Cardiac fibroblast (primary cell): ENCODE results near the gene KLRF1.

Experiments used
- DNase-seq, 2 donors: peaks; one replicate each; pipeline versions ENCODE4 v3.0.0 to v3.0.0-alpha.2; 2010; ENCODE audit warnings: low read depth in 2 of 2
- H3K4me3 ChIP-seq, 2 donors: replicated peaks in 1 of 2; 1 replicate in 1 of 2; 2 replicates in 1 of 2; pipeline ENCODE4 v1.5.1; 2011; ENCODE audit warnings: low read depth in 2 of 2, low read length in 2 of 2, mild to moderate bottlenecking in 2 of 2, moderate library complexity in 1 of 2
- TF ChIP-seq, protein P1 (sequence below): IDR thresholded peaks from one replicate; pipeline ENCODE4 v1.5.1; 2011; ENCODE audit warnings: low read depth, mild to moderate bottlenecking, low read length, inconsistent platforms

The KLRF1 gene

DNA sequence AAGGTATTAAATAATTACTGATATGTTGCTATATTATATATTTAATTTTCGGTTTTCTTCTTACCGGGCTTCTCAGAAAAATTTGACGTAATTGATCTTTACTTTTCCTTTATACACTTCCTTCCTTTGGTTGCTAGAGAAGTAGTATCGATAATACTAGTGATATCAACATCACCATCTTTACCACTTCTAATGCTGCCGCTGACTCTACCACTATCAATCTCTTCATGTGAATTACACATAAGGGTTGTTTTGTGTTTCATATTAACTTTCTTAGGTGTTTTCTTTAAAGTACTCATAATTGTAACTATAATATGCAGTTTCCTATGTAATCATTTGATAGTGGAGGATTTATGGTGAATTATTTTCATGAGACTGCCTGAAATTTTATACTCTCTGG, 30.9 kb upstream of the KLRF1 start:
- no peak overlapping the region for H3K4me3 ChIP-seq
- DNase-seq, result no peak
- TF ChIP-seq, protein P1, sequence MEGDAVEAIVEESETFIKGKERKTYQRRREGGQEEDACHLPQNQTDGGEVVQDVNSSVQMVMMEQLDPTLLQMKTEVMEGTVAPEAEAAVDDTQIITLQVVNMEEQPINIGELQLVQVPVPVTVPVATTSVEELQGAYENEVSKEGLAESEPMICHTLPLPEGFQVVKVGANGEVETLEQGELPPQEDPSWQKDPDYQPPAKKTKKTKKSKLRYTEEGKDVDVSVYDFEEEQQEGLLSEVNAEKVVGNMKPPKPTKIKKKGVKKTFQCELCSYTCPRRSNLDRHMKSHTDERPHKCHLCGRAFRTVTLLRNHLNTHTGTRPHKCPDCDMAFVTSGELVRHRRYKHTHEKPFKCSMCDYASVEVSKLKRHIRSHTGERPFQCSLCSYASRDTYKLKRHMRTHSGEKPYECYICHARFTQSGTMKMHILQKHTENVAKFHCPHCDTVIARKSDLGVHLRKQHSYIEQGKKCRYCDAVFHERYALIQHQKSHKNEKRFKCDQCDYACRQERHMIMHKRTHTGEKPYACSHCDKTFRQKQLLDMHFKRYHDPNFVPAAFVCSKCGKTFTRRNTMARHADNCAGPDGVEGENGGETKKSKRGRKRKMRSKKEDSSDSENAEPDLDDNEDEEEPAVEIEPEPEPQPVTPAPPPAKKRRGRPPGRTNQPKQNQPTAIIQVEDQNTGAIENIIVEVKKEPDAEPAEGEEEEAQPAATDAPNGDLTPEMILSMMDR, result no peak

DNA sequence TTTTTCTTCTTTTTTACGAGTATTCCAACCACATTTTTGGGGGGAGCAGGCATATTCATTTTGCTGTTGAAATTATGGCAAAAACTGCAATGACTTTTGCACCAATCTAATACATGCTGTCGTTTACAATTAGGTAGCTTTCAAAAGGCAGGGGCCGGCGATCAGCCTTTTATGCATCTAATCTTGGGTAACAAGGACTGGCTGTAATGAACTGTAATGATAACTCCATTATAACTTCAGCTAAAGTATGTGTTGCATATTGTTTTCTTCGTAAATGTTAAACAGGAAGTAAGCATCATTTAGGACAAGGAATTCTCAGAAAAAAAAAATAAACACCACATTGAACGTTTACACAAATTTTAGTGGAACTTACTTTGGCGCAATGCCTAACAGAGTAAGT, 30.3 kb upstream of the KLRF1 start:
- no peak for DNase-seq
- TF ChIP-seq, protein P1, result no peak
- H3K4me3 ChIP-seq, result no peak overlapping the region

DNA sequence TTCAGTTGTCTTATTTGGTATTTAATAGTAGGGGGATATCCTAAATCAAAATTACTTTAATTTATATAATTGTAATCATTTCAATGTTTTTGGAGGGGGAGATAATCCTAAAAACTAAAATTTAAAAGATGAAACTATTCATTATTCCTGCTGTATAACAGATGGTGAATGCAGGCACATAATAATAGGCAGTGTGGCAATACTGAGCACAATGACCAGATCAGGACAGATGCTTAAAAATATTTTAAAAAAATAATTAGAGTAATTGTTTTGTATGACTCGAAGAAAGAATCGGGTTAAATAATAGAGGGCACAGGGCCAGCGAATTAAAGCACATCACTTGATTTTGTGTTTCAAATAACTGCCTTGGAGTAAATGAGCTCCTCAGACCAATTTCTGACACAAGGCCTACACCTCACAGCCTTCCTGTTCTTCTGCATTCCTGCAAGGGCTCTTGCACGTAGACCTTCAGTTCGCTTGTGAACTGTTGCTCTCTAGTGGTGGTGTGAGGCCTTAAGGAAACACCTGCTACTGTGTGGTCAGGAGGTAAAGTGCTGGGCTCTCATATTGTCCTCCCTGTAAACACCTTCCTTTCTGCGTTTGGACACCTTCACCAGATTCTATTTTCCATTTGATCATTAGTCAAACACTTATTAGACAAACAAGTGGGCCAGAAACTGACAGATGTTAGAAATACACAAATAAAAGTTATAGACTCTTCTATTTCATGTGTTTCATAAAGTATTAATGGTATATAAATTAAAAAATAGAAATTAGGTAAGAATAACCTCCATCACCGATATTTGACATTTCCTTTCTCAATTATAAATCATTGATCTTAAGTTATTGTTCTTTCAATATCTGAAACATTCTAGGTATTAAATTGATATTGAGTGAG, 29.3 kb upstream of the KLRF1 start:
- TF ChIP-seq, protein P1, result peak; percentile 59
- H3K4me3 ChIP-seq, result no peak overlapping the region
- DNase-seq, result peak; percentile 65 to 79

DNA sequence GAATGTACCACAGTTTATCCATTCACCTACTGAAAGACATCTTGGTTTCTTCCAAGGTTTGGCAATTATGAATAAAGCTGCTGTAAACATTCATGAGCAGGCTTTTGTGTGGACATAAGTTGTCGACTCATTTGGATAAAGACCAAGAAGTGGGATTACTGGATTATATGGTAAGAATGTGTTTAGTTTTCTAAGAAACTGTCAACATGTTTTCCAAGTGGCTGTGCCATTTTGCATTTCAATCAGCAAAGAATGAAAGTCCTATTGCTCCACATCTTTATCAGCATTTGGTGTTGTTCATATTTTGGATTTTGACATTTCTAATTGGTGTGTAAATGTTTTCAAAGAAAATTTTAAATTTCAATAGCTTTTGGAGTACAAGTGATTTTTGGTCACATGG, 27.3 kb upstream of the KLRF1 start:
- TF ChIP-seq, protein P1, result no peak
- H3K4me3 ChIP-seq, result no peak overlapping the region
- DNase-seq, result no peak

DNA sequence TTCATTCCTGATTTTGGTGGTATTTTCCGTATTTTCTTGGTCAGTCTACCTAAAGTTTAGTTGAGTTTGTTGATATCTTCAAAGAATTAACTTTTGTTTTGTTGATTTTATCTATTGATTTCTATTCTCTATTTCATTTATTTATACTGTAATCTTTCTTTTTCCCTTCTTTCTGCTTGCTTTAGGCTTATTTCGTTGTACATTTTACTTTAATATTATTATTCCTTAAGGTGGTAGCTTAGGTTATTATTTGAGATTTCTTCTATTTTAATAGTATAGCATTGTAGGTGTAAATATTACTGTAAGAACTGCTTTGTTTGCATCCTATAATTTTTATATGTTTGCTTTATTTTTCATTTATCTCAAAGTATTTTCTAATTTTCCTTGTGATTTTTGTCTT, 21.4 kb upstream of the KLRF1 start:
- no peak overlapping the region for H3K4me3 ChIP-seq
- TF ChIP-seq, protein P1, result no peak
- no peak for DNase-seq

DNA sequence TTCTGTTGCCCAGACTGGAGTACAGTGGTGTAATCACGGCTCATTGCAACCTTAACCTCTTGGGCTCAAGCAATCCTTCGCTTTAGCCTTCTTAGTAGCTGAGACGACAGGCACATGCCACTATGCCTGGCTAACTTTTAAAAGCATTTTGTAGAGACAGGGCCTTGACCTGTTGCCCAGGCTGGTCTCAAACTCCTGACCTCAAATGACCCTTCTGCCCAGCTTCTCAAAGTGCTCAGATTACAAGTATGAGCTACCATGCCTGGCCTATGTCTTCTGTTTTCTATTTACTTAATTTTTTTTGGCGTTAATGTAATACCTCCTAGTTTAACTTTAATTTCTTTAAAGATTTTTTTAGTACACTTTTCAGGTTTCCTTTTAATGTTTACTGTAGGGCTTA, 20.6 kb upstream of the KLRF1 start:
- no peak overlapping the region for H3K4me3 ChIP-seq

More for the DNA sequence above, 20.6 kb upstream of the KLRF1 start:
- no peak for DNase-seq
- TF ChIP-seq, protein P1, result no peak
